Vagina (tissue), 2 donors: ENCODE data around the gene TMCC2. TPM values are rescaled to one million over a fixed set of nuclear protein-coding genes. Genes with fewer than 3 reads are reported as not detected.
A peak's percentile ranks its signal among the peaks of the same experiment; 100 is the strongest.

Experiments
- DNase-seq, 2 donors: peaks; one replicate each; pipeline ENCODE4 v3.0.0-alpha.2; 2017; ENCODE audit errors: extremely low spot score in 2 of 2
- H3K27ac ChIP-seq: fragments of 200-600 bp; sonication (generic); one replicate; pipeline ENCODE4 v1.5.1; 2019
- H3K27me3 ChIP-seq: fragments of 200-600 bp; sonication (generic); one replicate; pipeline ENCODE4 v1.5.1; 2019
- H3K36me3 ChIP-seq, 2 donors: fragments of 200-600 bp; sonication (generic); one replicate each; pipeline ENCODE4 v1.5.1; 2017 to 2019
- H3K4me1 ChIP-seq: fragments of 200-600 bp; sonication (generic); one replicate; pipeline ENCODE4 v1.5.1; 2019
- H3K4me3 ChIP-seq, 2 donors: fragments of 200-600 bp; sonication (generic); 1 replicate in 1 of 2; 2 replicates in 1 of 2; pipeline ENCODE4 v1.5.1; 2016 to 2019
- H3K9me3 ChIP-seq: fragments of 200-600 bp; sonication (generic); one replicate; pipeline ENCODE4 v1.5.1; 2019
- POLR2A ChIP-seq, 2 donors: fragments of 450-650 bp; IDR thresholded peaks; one replicate each; pipeline ENCODE4 v1.6.1; 2017; ENCODE audit warnings: antibody characterized with exemption in 2 of 2, mild to moderate bottlenecking in 2 of 2, moderate library complexity in 2 of 2
- POLR2AphosphoS5 ChIP-seq, 2 donors: sonication (generic); formaldehyde crosslinking; IDR thresholded peaks; one replicate each; pipeline ENCODE4 v1.9.0; 2017; ENCODE audit warnings: antibody characterized with exemption in 2 of 2, mild to moderate bottlenecking in 2 of 2, low read depth in 1 of 2; ENCODE audit not compliant: insufficient read depth in 1 of 2
- intact Hi-C: fragments of 100-400 bp; cut with DNase I; formaldehyde crosslinking; loops from one replicate; pipeline ENCODE4 v1.15.1; 2023
- total RNA-seq: library from RNA; depleted of rRNA; stranded (reverse); fragments of >200 nt; gene quantifications from one replicate; pipeline ENCODE4 v1.2.3, GENCODE V29; 2016
- TF ChIP-seq, protein P1 (sequence below), 3 experiments: fragments of 450-650 bp in 2 of 3; fragments of 200-600 bp in 1 of 3; sonication (generic) in 1 of 3; IDR thresholded peaks; one replicate each; pipeline ENCODE4 v1.5.1; 2017 to 2019; ENCODE audit warnings: antibody characterized with exemption in 3 of 3, mild to moderate bottlenecking in 2 of 3, moderate library complexity in 2 of 3

TMCC2 gene
- total RNA-seq, 1 donor from 2014 or later, result 4.9 TPM

DNA sequence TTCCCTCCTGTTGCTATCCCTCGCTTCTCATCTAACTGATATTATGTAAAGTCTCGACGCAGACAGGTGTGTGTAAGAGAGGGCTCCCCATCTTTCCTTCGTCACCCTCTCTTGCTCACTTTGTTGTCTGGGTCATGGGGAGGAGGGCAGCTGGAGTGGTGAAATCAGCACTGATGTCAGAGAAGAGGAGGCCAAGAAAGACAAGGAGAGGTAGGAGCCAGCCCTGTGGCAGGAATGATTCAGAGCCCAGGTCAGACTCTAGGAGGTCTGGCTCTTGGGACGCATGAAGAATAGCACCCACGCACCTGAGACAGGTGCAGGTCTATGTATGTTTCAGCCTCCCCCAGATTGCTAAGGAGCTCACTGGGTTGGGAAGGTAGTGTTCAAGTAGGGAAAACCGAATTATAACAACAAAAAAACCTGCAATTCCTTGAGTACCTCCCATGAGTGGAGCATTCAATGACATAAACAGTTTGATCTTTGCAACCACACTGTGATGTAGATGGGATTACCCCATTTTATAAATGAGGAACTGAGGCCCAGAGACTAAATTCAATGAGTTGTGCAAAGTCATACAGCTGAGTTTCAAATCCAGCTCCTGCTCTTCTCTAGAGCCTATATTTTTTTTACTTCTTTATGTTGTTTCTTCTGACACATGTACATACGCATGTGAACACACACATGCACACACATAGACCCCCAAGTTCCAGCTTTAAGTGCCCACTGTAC is 83.4 kb downstream of the TMCC2 start:
- H3K9me3 ChIP-seq, result no peaks in the 10 kb centered on the region
- H3K36me3 ChIP-seq, result peaks cover 0 to 15% of the 10 kb centered on the region in 2 donors
- no peak for DNase-seq
- TF ChIP-seq, protein P1, sequence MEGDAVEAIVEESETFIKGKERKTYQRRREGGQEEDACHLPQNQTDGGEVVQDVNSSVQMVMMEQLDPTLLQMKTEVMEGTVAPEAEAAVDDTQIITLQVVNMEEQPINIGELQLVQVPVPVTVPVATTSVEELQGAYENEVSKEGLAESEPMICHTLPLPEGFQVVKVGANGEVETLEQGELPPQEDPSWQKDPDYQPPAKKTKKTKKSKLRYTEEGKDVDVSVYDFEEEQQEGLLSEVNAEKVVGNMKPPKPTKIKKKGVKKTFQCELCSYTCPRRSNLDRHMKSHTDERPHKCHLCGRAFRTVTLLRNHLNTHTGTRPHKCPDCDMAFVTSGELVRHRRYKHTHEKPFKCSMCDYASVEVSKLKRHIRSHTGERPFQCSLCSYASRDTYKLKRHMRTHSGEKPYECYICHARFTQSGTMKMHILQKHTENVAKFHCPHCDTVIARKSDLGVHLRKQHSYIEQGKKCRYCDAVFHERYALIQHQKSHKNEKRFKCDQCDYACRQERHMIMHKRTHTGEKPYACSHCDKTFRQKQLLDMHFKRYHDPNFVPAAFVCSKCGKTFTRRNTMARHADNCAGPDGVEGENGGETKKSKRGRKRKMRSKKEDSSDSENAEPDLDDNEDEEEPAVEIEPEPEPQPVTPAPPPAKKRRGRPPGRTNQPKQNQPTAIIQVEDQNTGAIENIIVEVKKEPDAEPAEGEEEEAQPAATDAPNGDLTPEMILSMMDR (IDR thresholded peaks at IDR 0.05), result no peak
- no peak for TF ChIP-seq POLR2A (IDR thresholded peaks at IDR 0.05)
- no peak for TF ChIP-seq POLR2AphosphoS5 (IDR thresholded peaks at IDR 0.05; ENCODE audit: insufficient read depth in 1 of 2, low read depth in 1 of 2)
- H3K27me3 ChIP-seq, result no peaks in the 10 kb centered on the region
- H3K4me1 ChIP-seq, result peaks cover 16% of the 10 kb centered on the region
- intact Hi-C loops, result no loop called here
- H3K4me3 ChIP-seq, result no peak overlapping the region
- no peak overlapping the region for H3K27ac ChIP-seq

DNA sequence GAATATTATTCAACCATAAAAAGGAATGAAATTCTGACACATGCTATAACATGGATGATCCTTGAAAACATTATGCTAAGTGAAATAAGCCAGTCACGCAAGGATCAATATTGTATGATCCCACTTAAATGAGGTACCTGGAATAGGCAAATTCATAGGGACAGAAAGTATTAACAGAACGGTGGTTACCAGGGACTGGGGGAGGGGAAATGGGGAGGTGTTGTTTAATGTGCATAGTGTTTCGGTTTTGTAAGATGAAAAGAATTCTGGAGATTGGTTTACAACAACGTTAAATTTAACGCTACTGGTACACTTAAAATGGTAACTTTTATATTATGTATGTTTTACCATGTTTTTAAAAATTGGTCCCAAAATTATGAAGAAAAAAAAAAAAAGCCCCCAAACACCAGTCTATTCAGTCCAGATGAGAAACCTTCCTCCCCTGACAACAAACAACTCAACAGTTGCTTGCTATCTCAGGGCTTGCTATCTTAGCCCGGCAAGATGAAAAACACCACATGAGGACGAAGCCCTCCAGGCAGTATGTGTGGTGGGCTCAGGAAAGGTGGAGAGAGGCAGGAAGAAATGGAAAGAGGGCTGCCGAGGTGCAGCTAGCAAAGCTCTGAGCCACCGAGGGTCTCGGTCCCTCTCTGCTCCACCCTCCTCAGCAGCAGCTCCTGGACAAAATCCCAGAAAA is 85.3 kb downstream of the TMCC2 start:
- no peaks in the 10 kb centered on the region for H3K27me3 ChIP-seq
- intact Hi-C loops, result no loop called here
- TF ChIP-seq, protein P1 (IDR thresholded peaks at IDR 0.05), result no peak
- TF ChIP-seq POLR2A (IDR thresholded peaks at IDR 0.05), result no peak
- no peak for TF ChIP-seq POLR2AphosphoS5 (IDR thresholded peaks at IDR 0.05; ENCODE audit: insufficient read depth in 1 of 2, low read depth in 1 of 2)
- no peak for DNase-seq
- H3K9me3 ChIP-seq, result no peaks in the 10 kb centered on the region
- H3K36me3 ChIP-seq, result peaks cover 0 to 4% of the 10 kb centered on the region in 2 donors
- peaks cover 35% of the 10 kb centered on the region for H3K4me1 ChIP-seq
- H3K4me3 ChIP-seq, result no peak overlapping the region
- H3K27ac ChIP-seq, result peak overlapping the region; percentile 44

DNA sequence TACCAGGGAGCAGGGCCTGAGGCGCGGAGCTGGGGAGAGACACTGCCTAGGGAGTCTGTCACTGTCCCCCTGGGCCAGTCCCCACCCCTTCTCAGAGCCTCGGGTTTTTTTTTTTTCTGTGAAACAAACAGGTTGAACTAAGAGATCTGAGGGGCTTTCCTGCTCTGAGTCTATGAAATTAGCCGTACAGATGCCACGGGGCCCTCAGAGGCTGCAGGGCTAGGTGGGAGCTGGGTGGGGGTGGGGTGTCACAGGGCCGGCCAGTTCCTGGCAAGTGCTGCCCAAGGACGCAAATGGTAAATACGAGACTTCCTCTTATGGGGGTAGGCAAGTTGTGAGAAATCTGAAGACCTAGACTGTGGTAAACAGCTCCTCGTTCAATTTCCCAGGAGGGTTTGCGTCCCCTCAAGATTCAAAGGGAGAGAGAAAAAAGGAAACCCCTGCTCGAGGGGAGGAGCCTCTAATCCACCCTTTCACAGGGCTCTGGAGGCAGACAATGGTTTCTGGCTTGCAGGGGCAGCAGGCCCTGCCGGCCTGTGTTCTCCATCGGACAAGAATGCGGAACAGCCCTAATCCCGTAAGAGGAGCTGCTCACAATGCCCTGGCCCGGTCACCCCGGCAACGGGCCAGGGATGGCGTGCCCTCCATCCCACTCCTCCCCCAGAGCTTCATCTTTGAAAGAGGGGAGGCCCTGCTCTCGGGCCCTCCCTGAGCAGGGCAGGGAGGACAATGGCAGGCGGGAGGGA is 86.0 kb downstream of the TMCC2 start:
- TF ChIP-seq POLR2A (IDR thresholded peaks at IDR 0.05) (no peak), POLR2AphosphoS5 (IDR thresholded peaks at IDR 0.05; ENCODE audit: insufficient read depth in 1 of 2, low read depth in 1 of 2) (peak in 1 of 2 donors; percentile 46)
- TF ChIP-seq, protein P1 (IDR thresholded peaks at IDR 0.05), result no peak
- no peak for DNase-seq
- Histone ChIP-seq H3K9me3 (no peaks in the 10 kb centered on the region), H3K4me1 (peaks cover 42% of the 10 kb centered on the region), H3K27me3 (no peaks in the 10 kb centered on the region), H3K36me3 (no peaks in the 10 kb centered on the region), H3K27ac (peak overlapping the region; percentile 44), H3K4me3 (no peak overlapping the region)
- intact Hi-C loops, result no loop called here

DNA sequence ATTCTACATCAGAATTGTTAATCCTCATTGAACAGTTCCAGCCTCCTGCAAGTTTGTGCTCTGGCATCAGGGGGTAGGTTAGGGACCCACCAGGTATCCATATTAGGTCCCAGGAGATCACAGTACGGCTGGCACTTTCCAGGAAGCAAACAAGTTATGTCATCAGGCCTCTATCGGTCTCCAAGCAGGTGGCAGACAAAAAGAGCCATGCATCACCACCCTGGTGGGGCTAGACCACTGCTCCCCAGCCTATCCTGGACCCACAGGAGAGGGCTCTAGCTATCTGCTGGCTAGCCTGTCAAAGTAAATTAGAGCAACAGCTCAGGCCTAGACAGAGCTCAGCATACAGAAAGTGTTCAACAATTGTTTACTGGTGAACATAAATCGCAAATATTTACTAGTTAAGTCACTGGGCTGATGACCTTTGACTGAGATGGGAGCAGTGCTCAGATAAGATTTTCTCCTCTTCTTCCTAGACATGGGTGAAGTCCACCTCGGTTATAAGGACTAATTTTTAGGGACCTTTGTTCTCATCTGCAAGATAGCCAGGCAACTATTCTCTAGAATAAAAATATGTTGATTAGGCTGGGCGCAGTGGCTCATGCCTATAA is 87.4 kb downstream of the TMCC2 start:
- Histone ChIP-seq H3K9me3 (no peaks in the 10 kb centered on the region), H3K4me3 (no peak overlapping the region), H3K4me1 (peaks cover 56% of the 10 kb centered on the region), H3K36me3 (no peaks in the 10 kb centered on the region), H3K27ac (no peak overlapping the region), H3K27me3 (no peaks in the 10 kb centered on the region)
- TF ChIP-seq, protein P1 (IDR thresholded peaks at IDR 0.05), result no peak
- TF ChIP-seq POLR2AphosphoS5 (IDR thresholded peaks at IDR 0.05; ENCODE audit: insufficient read depth in 1 of 2, low read depth in 1 of 2) (no peak), POLR2A (IDR thresholded peaks at IDR 0.05) (no peak)
- intact Hi-C loops, result no loop called here
- DNase-seq, result no peak
